DMS153 (cell line): ENCODE data around the gene NLRP7.

Source experiments
- DNase-seq: peaks from one replicate; lab custom pipeline; 2025; lab: John Stamatoyannopoulos, UW

NLRP7 gene

DNA sequence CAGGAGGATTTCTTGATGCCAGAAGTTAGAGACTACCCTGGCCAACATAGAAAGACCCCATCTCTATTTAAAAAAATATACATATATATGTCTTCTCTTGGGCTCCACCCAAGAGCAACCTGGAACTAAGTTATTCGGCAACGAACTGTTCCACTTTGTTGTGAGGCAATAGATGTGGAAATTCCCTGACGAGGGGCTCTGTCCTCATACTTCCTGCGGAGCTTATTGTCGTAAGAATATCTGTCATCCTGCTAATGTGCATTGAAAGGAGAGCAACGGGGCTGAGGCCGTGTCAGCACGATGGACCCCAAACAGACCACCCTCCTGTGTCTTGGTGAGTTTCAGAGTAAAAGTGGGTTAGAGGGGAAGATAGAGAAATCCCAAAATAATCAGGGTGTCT lies 73.3 kb downstream of the NLRP7 start, which contains the start of gene FCAR:
TSS of gene FCAR (plus strand) at position 246 of the 400 bp plus-strand sequence. CDS start at position 301, 55 bp downstream.
- no peak for DNase-seq
